Activated CD4-positive, alpha-beta T cell treated with anti-CD3 and anti-CD28 coated beads, Interleukin-10, Interleukin-2, amounts not matched to agents 100 ng/mL and 50 ng/mL, durations not matched to agents 16 hours and 8 hours (primary cell): ENCODE data around the gene ADGRA1.
"Not testable (repeated sequence)": the region's sequence is repeated elsewhere in the genome, so short reads cannot be mapped to it uniquely, and the experiment has no call there.

Experiments
- DNase-seq: peaks from one replicate; pipeline ENCODE4 v3.0.0-alpha.2; 2020

ADGRA1 gene

DNA sequence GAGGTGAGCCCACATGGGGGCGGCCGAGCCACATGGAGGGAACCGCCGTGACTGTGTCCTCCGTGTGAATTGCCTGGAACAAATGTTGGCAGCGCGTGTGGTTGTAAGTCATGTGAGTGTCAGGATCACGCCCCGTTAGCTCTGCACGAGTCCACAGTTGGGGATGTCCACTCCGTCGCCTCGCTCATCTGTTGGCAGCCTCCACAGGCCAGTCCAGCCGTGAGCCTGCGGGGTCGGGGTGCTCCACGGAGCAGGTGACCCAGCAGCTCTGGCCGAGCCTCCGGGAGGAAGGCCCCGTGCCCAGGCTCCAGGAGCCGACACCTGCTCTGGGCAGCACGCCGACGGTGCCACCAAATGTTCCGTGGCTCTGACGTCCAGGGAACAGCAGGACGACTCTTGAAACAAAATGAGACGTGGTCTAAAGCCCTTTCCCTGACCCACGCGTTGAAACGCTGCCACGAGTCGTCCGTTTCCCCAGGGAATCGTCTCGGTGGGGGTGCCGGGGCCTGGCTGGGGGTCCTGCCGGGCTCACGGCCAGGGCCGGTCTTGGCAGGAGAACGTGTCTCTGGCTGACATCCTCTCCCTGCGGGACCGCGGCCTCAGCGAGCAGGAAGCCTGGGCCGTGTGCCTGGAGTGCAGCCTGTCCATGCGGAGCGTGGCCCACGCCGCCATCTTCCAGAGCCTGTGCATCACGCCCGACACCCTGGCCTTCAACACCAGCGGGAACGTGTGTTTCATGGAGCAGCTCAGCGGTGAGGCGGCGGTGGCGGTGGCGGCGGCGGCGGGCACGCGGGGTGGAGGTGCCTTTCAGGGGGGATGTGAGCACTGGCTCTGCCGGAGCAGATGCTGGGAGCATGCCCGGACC is 79.3 kb downstream of the ADGRA1 start:
- no peak for DNase-seq

DNA sequence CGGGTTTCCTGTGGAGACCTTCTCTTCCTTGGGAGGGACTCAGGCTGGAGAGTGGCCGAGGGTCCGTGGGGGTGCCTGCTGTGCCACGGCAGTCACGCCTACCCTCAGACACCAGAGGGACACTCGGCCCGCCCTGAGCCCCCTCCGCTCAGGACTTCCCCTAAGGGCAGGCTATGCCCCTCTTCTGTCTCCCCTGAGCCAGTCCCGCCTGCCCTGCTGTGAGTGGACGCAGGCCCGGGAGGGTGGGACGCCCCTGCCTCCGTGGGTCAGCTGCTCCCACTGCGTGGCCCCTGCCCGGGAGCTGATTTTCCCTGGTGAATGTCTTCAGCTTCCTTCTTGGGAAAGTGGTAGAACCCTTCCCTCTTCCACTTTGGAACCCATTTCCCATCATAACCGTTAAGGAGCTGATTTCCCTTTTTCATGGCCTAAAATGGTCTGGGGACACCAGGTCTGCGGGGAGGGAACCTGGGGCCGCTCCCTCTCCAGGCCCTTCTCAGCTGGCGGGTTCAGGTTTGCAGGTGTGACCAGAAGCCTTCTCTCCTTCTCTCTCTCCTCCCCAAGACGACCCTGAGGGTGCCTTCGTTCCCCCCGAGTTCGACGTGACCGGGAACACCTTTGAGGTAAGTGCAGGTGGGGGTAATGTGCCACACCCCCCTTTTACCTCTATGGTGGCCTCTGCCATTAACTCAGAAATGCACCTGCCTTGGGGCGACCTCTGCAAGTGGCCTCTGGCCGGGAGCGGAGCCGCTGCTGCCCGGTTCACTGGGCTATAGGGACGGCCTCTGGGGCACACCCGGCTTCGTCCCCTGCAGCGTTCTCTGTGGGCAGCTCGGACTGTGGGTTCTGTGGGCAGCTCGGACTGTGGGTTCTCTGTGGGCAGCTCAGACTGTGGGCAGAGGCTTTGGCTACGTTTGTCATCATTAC is 80.2 kb downstream of the ADGRA1 start:
- no peak for DNase-seq

DNA sequence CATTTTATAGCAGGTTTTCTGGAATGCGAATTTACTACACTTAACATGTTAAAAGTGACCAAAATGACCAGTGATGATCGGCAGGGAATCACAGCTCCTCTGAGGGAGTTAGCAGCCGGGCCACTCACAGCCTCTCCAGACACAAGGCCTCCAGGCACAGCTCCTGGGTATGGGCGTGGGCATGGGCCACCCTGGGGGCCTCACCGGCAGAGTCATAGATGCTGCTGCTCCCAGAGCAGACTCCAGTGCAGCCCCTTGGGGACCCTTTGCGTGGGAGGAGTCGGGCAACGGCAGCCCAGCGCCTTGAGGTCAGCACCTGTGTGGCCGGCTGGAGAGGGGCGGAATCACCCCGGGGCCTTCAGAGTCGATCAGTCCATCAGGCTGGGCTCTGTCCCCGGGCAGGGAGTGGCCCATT is 80.9 kb downstream of the ADGRA1 start:
- no peak for DNase-seq

DNA sequence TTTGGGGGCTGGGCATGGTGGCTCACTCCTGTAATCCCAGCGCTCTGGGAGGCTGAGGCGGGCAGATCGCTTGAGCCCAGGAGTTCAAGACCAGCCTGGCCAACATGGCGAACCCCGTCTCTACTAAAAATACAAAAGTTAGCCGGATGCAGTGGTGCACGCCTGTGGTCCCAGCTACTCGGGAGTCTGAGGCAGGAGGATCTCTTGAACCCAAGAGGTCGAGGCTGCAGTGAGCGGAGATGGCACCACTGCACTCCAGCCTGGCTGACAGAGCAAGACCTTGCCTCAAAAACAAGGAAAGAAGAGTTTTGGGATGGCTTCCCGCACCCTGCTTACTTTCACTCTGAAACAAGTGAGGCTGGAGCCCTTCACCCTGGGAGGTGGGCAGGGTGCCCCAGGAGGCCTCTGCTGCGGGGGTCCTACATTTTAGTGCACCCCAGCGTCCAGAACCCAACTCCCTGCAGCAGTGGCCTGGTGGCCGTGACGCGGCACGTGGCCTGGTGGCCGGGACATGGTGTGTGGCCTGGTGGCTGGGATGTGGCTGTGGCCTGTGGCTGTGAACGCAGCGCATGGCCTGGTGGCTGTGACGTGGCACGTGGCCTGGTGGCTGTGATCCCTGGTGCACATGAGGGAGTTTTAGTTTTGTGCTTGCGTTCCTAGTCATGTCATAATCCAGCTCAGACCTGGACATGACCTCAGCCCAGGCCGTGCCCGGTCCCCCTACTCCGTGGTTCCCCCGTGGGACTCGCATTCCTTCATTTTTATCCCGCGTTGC is 81.6 kb downstream of the ADGRA1 start:
- no peak for DNase-seq

DNA sequence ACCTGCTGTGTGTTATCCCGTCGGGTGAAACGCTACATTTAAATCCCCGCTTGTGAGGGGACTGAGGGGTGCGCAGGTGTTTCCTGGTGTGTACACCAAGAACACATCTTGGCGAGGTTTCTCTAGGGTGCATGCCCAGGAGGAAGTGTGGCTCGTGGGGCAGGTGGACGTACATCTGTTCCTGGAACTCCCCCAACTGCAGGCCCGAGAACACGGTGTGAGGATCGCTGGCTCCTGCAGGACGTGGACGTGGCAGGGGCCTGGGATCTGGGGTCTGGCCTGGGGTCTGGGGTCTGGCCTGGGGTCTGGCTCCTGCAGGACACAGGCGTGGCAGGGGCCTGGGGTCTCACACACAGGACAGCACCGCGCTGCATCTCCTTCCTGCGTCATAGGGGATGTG is 82.4 kb downstream of the ADGRA1 start:
- no peak for DNase-seq

DNA sequence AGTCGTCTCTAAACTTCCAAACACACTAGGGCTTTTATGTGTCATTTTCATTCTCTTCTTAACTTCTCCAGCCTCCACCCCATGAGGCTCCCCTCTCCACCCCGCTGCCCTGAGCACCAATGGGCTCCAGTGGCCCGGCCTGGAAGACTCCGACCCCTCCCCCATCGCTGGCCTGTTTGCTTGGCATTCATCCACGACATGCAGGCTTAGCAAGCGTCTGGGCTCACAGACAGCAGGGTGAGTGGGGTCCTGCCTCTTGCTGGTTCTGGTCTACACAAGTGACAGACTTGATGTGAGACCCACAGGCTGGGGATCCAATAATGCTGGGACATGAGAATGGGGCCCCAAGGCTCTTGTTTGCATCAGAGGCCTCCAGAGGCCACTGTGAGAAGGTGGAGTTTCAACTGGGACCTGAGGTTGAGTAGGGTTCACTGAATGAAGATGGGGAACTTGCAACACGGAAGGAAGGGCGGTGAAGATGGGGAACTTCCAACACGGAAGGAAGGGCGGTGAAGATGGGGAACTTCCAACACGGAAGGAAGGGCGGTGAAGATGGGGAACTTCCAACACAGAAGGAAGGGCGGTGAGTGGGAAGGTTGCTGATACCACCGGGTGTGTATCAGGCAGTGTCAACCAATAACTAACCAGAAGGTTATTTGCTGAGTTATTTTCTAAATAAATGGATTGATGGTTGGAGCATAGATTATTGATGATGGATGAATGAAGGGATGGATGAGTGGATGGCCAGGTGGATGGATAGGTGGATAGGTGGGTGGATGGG is 86.3 kb downstream of the ADGRA1 start:
- DNase-seq: no peak

DNA sequence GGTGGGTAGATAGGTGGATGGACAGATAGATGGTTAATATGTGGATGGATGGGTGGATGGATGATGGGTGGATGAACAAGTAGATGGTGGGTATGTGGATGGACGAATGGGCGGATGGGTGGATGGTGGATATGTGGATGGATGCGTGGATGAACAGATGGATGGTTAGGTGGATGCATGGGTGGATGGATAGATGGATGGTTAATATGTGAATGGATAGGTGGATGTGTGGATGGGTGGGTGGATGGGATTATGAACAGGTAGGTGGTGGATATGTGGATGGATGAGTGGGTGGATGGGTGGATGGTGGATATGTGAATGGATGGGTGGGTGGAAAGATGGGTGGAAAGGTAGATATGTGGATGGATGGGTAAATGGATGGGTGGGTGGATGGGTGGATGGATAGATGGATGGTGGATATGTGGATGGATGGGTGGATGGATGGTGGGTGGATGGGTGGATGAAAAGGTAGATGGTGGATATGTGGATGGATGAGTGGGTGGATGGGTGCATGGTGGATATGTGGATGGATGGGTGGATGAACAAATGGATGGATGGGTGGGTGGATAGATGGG is 87.1 kb downstream of the ADGRA1 start:
- DNase-seq: no peak

DNA sequence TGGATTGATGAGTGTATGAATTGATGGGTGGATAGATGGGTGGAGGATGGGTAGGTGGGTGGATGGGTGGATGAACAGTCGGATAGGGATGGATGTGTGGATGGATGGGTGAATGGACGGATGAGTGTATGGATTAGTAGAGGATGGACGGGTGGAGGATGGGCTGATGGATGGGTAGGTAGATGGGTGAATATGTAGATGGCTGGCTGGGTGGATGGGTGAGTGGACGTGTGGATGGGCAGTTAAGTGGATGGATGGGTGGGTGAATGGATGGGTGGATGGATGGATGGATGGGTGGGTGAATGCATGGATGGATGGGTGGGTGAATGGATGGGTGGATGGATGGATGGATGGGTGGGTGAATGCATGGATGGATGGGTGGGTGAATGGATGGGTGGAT is 87.9 kb downstream of the ADGRA1 start:
- not testable (repeated sequence) for DNase-seq

DNA sequence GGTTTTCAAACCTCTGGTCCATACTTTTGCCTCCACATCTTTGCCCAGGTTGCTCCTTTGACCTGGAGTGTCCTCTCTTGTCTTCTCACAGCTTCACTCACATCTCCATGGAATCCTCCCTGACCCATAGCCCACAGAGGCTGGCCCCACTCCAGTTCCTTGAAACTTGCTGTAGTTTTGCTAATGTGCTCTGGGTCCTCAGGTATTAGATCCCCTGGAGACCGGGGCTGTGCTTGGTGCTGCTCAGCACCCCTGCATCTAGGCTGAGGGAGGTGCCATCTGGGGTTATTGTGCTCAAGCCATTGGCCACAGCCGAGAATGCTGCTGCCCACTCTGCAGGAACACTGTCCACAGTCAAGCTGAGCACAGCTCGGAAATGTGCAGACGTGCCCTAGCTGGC is 88.8 kb downstream of the ADGRA1 start:
- no peak for DNase-seq

DNA sequence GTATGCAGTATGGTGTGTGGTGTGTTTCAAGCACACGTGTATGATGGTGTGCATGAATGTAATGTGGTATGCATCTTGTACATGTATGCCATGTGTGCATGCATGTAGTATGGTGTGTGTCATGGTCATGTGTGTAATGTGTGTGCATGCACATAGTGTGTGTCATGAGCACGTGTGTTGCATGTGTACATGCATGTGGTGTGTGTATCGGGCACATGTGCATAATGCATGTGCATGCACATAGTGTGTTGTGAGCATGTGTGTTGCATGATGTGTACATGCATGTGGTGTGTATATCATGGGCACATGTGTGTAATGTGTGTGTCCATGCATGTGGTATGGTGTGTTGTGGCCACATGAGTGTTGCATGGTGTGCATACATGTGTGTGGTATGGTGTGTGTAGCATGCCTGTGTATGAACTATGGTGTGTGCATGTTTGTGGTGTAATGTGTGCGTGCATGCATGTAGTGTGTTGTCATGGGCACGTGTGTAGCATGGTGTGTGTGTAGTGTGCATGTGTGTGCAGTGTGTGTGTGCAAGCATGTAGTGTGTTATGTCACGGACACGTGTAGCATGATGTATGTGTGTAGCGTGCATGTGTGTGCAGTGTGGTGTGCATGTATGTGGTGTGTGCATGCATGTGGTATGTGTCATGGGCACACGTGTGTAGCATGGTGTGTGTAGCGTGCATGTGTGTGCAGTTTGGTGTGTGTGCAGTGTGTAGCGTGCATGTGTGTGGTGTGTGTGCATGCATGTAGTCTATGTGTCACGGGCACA is 89.8 kb downstream of the ADGRA1 start:
- DNase-seq: no peak

DNA sequence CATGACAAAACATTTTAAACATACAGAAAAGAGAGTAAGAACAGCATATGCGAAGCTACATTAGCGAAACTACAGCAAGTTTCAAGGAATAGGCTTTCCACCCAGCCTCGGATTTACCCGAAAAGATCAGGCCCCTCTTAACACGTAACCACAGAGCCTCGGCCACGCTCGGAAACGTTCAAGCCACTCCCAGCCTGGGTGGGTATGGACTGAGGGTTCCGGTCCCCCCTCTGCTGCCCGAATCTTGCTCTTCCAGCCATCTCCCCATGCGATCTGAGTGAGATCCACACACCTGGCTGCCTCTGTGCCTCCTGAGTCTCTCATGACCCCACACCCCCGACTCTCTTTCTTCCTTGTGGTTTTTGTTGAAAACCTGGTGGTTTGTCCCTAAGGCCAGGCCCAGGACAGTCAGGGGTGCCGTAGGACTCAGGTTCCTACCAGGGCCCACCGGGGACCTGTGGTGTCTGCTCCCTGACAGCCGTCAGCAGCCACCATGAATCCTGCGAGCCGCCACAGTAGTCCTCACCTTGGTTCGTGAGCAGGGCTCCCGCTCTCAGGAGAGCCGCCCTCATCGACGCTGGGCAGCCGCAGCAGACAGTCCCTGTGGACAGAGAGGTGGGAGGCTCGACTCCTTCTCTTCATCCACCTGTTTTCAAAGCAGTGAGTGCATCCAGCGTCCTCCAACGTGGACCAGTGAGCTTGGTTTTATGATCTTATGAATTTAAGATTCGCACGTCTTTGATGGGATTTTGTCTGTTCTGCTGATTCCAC is 90.8 kb downstream of the ADGRA1 start:
- no peak for DNase-seq

DNA sequence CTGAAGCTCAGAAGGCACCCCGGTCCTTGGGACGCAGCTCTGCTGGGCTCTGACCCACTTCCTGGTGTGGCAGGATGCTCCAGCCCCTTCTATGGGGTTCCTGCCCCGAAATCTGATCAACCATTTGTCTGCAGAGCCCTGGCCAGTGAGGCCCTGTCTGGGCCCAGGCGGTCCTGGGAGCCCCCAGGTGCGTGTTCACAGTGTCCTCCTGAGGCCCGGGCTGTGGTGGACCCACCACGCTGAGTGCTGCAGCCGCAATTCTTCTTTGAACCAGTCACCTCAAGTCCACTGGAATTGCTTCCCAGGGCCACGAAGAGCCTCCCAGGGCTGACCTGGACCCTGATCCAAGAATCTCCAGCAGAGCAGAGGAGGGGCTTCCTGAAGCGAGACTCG is 91.4 kb downstream of the ADGRA1 start:
- DNase-seq: no peak

DNA sequence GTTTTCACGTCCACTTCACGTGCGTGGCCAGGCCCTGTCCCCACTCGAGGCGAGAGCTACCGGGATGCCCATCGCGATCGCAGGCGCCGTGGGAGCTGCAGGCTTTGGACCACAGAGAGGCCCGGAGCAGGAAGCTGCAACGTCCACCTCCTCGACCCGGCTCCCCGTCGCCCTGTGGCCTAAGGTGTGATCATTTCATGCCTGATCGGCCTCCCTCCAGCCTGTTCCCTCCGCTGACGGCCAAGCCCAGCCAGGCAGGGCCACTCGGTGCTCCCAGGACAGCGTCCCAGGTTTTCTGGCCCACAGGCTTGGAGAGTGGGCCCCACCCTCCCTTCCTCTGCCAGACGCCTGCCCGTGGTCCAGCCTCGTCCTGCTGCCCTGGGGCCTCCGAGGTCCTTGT is 91.9 kb downstream of the ADGRA1 start:
- DNase-seq: no peak

DNA sequence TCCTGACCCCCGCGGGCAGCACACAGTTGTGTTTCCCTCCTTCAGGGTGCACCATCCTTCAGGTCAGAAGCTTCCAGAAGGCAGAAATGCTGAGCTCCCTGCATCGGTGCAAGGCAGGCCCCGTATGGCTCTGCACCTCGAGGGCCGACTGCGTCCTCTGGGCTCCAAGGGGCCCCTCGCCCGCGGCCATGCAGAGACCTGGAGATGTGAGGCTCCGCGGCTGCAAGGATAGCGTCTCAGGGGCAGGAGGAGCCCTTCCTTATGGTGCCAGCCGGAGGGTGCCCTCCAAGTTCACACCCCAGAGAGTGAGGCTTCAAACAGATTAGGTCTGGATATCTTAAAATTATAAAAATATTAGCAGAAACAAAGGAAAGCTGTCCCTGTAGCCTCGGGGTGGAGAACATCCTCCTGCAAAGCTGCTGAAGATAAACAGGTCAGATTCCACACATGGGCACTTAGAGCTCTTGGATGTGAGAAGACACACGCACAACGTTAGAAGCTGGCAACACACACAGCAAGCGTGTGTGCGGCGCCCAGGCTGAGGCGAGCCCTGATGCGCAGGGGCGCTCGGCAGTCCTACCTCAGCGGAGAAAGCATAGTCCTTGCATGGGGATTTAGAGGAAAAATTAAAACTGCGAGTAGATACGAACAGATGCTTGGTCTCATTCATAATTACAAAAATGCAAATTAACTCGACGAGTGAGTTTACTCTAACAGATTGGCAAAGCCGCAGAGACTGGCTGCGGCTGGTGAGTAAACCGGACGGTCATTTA is 92.7 kb downstream of the ADGRA1 start:
- DNase-seq: no peak

DNA sequence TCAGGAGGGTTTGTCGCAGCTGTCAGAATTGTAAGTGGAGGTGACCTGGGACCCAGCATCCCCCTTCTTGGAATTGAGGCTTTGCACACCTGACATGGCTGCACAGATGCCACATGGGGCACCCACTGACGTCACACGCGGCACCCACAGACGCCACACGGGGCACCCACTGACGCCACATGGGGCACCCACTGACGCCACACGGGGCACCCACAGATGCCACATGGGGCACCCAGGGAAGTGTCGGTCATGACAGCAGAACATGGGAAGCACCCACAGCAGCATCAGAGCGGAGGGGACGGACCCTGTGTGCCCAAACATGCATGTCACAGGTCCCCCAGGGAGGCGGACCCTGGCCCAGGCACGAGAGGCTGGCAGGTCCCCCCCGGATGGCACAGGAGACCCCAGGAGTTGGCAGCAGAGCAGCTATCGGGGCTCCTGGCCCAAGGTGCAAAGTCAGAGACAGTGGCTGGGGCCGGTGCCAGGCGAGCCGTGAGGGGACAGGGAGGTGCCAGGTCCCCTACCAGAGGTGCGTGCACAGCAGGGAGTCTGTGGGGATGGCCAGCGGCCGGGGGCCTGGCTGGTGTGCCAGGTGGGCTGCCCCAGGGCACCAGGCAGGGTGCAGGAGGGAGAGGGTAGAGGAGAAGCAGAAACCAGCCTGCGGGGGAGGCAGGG is 93.4 kb downstream of the ADGRA1 start:
- no peak for DNase-seq
